GM12801 (cell line): ENCODE data around the gene ZBTB7A.

Source experiments
- TF ChIP-seq, protein P1 (sequence below): IDR thresholded peaks from one replicate; pipeline ENCODE4 v1.5.1; 2011; ENCODE audit warnings: control low read depth; ENCODE audit not compliant: insufficient read length; ENCODE audit errors: extremely low read depth

Gene ZBTB7A

DNA sequence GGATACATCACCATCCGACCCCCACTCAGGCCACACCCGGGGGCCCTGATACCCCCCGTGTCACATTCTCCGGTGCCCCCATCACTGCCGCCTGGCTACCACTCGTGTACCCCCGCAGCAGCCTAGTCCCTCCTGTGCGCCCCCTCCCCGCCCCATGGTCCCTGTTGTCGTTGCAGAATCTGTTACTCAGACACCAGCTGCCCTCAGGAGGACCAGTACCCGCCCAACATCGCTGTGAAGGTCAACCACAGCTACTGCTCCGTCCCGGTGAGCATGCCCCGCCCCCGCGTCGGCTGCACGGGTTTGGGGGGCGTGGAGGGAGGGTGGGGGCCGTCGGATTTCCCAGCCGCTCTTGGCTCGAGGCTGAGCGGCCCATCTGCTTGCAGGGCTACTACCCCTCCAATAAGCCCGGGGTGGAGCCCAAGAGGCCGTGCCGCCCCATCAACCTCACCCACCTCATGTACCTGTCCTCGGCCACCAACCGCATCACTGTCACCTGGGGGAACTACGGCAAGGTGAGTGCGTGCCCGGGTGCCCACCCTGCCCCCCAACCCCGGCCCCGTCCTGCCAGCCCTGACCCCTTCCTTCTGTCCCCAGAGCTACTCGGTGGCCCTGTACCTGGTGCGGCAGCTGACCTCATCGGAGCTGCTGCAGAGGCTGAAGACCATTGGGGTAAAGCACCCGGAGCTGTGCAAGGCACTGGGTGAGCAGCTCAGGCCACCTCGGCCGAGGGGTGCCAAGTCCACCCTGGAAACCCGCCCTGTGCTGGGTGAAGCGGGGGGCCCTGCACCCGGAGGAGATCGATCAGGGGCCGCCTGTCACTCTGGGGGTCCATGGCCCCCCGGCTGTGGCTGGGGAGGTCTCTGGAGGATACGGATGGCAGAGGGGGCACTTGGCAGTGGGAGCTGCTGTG lies 38.1 kb downstream of the ZBTB7A start:
- TF ChIP-seq, protein P1, sequence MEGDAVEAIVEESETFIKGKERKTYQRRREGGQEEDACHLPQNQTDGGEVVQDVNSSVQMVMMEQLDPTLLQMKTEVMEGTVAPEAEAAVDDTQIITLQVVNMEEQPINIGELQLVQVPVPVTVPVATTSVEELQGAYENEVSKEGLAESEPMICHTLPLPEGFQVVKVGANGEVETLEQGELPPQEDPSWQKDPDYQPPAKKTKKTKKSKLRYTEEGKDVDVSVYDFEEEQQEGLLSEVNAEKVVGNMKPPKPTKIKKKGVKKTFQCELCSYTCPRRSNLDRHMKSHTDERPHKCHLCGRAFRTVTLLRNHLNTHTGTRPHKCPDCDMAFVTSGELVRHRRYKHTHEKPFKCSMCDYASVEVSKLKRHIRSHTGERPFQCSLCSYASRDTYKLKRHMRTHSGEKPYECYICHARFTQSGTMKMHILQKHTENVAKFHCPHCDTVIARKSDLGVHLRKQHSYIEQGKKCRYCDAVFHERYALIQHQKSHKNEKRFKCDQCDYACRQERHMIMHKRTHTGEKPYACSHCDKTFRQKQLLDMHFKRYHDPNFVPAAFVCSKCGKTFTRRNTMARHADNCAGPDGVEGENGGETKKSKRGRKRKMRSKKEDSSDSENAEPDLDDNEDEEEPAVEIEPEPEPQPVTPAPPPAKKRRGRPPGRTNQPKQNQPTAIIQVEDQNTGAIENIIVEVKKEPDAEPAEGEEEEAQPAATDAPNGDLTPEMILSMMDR: no peak

DNA sequence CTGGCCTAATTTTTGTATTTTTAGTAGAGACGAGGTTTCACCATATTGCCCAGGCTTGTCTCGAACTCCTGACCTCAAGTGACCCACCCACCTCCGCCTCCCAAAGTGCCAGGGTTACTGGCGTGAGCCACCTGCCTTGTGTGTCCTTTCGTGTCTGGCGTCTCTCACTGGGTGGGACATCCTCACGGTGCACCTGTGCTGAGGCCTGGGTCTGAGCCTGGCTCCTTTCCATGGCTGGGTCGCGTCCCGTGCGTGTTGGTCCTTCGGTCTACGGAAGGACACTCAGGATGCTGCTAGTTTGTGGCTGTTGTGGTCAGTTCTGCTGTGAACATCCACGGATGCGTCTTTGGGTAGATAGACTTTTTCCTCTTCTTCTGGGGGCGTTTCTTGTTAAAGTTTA lies 39.6 kb downstream of the ZBTB7A start:
- TF ChIP-seq, protein P1: no peak

DNA sequence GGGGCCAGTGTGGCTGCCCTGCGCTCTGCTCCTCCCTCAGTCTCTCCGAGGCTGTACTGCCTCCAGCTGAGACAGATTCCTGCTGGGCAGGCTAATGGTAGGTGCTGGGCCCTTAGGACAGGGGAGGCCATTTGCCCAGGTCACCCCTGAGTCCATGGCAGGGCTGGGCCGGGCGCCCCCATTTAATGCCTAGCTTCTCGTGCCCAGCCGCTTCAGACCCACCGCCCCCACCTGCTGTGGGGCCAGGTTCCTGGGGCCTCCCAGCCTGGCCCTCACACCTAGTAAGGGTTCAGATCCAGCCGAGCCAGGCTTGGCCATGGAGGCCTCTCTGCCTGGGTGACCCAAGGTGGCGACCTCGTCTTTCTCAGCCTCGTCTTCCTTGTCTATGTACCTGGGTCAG lies 41.4 kb downstream of the ZBTB7A start:
- TF ChIP-seq, protein P1: no peak

DNA sequence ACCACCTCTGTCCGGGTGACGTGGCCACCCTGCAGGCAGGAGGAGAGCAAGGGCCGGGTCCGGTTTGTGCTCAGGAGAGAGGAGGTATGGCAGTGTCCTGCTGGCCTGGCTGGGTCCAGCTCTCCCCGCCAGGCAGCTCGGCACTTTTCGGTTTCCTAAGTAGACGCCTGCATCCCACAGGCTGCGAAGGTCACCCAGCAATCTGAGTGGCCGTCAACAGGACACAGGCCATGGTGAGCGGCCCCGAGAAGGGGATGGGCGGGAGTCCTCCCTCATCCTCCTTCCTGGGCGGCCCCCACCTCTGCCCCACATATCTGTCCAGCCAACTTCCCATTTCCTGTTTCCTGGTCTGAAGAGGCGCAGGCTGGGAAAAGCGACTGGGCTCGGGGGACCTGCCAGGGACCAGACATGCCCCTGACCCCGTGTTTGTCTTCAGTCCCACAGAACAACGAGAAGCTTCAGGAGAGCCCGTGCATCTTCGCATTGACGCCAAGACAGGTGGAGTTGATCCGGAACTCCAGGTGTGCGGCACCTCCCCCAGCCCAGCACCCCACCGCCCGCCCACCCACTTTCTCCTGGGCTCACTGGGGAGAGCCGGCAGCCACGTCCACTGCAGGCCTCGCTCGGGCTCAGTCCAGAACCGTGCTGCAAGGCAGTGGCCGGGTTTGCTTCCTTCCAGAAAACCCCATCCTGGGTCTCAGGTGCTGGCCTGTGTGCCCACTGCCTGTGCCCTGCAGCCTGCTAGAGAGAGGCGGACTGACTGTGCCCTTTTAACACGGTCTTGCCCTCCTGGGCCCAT lies 42.9 kb downstream of the ZBTB7A start:
- TF ChIP-seq, protein P1: no peak

DNA sequence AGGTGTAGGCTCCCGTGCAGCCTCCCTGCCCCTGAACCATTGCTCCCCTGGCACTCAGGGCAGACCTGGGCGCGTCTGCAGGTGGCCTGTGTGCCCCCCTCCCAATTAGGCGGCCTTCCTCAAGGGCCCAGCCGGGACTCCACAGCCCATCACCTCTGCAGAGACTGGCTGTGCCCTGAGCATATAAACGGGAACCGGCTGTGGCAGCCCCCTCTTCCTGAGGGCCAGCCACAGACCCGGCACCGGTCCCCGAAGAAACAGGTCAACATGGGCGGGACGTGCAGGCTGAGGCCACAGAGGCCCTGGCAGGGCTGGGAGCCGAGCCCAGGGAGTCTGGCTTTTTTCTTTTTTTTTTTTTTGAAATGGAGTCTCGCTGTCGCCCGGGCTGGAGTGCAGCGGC lies 47.1 kb downstream of the ZBTB7A start:
- TF ChIP-seq, protein P1: no peak

DNA sequence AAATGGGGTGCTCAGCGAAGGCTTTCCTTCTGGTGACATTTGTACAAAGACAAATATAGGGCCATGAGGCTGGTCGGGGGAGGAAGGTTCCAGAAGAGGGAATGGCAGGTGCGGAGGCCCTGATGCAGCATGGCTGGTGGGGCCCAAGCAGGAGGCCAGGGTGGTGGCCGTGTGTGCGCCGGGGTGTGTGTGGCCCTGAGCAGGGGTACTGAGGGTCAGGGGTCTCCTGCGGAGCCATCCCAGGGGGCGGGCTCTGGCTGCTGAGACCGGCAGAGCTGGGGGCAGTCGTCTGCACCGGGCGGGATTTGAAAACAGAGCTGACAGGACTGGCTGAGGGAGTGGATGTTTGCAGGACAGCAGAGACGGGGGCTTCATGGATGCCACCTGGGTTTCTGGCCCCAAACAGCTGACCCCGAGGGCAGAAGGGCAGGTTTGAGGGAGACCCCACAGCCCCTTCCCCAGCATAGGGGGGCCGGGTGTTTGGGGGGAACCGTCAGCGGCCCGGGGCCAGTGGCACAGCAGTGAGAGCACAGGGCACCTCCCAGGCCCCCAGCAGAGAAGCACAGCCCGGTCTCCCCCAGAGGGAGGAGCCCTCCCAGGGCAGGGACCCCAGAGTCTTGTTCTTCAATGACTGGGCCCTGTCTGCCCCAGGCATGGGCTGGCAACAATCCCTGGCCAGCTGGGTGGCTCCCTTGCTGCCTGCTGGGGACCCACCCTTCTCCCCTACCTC lies 47.8 kb downstream of the ZBTB7A start:
- TF ChIP-seq, protein P1: no peak

DNA sequence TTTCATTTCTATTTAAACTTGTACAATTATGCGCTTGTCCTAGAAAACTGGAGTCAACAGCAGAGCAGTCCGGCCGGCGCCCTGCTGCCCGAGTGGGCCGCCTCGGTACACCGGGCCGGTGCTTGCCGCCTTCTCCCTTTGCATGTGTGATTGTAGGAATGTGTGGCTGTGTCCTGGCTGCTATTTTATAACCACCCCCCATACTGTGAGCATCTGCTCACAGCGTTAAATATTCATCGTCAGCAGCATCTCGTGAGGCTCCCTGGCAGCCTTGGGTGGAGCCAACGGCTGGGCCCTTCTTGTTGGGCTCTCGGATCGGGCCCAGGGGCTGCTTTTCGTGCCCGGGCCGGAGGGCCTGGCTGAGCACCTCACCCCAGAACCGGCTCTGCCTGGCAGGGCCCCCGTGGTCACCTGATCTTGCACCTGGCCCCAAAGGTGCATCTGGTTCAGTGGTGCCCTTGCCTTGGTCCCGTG lies 48.5 kb downstream of the ZBTB7A start:
- TF ChIP-seq, protein P1: no peak
